ENCODE results near the gene CLIC1.

- no peak for TF ChIP-seq POLR2A (IDR thresholded peaks at IDR 0.05)
- TF ChIP-seq CTCF (IDR thresholded peaks at IDR 0.05), result no peak
These were observed 49.8 kb downstream of the CLIC1 start for GRCh38 chr6:31686483-31686882.
